Hematopoietic multipotent progenitor cell treated with erythropoietin and hydrocortisone succinate and interleukin-3 and kit ligand, for 15 days (in vitro differentiated cells): Measurements from ENCODE around the gene ABCA13.

Experiments
- DNase-seq: peaks from one replicate; pipeline ENCODE4 v3.0.0-alpha.2; 2015; ENCODE audit warnings: low spot score

The ABCA13 gene

DNA sequence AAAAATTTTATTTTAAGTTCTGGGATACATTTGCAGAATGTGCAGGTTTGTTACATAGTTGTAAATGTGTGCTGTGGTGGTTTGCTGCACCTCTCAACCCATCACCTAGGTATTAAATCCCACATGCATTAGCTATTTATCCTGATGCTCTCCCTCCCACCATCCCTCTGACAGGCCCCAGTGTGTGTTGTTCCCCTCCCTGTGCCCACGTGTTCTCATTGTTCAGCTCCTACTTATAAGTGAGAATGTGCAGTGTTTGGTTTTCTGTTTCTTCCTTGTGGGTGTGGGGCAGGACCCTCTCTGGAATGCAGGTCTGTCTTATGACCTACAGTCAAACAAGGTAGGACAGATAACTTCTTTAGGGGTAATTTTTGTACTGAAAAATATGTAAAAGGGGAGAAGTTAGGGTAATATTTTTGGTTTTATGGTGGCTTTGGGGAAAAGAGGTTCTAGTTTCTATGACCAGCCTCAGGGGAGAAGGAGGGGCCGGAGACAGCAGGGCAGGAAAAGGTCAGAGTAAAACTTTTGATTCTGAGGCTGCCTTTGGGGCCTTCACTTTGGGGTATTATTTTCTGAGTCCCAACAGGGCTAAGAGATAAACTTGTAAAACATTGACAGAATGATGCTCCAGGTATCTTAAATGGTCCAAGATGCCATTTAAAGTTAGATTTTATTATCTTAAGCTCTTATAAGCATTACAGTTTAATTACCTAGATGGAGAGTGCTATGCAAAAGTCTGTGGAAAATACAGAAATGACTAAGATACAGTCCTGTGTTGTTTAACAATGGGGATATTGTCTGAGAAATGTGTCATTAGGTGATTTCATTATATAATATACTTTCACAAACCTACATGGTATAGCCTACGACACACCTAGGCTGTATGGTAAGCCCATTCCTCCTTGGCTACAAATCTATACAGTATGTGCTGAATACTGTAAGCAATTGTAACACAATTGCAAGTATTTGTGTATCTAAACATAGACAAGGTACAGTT is 354.8 kb downstream of the ABCA13 start:
- no peak for DNase-seq

DNA sequence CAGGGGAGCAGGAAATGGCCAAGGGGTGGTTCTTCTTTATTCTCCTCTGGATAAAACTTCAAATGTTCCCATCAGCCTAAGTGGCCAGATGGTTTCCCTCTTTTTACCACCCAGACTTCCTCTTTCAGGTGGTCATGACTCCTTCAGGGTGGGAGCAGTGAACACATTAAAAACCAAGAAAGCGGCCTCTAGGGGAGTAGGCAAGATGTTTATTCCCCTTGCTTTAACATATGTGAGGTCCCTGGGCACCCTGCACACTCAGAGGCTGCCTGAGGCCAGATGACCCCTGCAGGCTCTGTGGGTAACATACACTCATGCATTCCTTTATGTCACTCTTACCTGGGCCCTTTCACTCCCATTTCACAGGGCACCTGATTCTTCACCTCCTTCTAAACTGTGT is 357.4 kb downstream of the ABCA13 start:
- no peak for DNase-seq

DNA sequence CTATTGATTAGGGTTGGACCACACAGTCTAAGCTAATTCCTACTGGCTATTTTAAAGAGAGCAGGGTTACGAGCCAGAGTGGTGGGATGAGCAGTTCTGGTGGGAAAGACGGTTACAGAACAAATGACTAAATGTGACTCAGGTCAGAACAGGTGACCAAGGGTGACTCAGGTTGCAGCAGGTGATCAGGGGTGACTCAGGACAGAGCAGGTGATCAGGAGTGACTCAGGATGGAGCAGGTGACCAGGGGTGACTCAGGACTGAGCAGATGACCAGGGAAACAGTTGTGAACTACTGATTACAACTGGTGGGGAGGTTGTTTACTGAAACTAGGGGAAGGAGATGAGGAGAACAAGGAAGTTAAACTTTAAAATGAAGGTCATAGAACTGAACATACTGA is 366.3 kb downstream of the ABCA13 start:
- no peak for DNase-seq

DNA sequence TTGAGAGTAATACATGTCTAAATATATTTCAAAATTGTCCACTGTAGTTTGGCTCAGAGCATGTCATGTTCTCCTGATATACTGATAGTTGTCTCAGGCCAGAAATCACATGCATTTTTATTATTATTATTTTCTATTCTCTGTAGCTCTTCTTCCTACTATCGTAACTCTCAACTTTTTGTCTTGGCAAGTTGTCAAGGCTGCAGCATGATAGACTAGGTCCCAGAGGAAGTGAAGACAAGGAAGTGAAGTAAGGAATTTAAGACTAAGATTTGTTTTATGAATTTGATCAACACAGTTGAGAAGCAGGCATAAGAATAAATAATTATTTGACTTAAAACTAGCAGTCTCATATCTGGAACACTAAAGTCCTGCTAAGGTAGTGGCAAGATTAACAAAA is 369.5 kb downstream of the ABCA13 start:
- DNase-seq = no peak

DNA sequence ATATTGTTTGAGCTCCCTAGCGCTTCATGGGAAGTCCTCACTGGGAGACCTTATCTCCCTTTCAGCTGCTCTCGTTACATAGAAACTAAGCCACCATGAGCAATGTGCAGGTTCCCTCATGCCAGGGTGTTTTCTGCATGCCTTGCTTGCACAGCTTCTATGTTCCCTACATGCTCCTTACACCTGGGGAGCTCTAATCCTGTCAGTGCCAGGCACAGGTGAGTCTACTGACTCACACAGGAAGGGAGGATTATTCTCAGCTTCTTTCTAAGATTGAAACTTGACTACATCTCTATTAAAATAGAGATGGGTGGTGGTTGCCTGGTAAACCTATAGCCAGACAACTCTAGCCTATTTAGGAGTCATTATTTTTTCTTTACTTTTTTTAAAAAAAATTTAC is 377.4 kb downstream of the ABCA13 start:
- DNase-seq = no peak

DNA sequence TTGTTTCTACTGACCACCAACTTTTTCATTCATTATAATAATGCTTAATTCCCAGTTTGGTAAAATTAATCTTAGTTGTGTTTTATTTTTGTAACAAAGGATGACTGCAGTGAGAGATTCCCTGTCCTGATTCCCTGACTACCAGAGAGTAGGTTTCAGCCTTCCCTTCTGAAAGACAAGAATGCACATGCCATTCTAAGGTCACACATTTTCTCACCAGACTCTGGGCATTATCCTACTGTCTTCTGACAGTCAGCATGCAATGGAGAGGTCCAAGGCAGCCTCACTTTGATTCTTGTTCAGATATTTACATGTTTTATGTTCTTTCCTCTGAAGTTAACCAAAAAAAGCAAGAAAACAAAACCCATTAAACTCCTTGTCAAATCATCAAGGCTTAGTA is 380.4 kb downstream of the ABCA13 start:
- no peak for DNase-seq

DNA sequence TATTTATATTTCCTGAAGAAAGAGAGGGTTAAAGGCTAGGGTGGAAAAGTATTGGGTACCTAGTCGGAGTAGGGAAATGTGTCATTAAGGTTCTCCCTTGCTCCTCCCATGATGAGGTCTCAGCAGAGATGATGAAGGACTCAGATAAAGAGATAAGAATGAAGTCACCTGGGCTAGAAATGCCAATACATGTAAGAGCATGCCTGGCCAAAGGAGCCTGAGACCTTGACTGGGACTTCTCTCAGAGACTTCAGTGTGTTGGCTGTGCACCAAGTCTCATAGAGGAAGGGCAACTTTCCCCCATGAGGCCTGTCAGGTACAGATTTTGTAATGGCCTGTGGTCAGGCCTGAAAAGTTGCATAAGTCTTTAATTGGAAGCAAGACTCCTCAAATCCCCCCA is 392.1 kb downstream of the ABCA13 start:
- no peak for DNase-seq

DNA sequence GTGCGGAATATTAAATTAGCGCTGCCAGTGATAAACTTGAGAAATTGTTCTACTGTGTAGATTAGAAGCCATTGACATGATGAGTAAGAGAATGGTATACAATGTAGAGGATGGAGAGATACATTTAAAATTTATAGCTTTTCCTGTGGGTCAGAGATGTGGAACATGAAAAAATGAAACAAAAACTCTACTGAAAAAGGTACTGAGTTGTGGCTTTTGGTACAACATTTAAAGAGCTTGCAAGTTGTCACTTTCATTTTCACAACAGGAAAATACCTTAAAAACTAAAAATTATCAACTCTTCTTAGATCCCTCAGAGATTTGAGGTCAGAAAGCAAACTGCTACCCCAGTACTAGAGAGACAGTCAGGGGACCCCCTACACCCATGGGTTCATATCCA is 404.3 kb downstream of the ABCA13 start:
- DNase-seq = no peak

DNA sequence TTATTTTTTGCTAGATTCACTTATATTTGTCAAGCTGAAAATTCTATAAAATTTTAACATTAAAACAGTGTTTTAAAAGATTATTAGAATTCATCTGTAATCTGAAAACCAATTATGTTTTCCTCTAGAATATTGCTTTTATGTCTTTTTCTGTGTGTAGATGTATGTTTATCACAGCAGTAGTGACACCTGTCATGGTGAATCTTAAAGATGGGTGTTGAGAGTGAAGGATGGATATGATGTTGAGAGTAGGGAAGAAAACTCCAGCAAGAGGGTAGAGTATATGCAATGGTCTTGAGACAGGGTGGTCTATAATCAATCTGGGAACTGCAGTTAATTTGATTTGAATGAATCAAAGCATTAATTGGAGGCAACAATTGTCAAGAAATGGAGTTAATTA is 416.2 kb downstream of the ABCA13 start:
- no peak for DNase-seq

DNA sequence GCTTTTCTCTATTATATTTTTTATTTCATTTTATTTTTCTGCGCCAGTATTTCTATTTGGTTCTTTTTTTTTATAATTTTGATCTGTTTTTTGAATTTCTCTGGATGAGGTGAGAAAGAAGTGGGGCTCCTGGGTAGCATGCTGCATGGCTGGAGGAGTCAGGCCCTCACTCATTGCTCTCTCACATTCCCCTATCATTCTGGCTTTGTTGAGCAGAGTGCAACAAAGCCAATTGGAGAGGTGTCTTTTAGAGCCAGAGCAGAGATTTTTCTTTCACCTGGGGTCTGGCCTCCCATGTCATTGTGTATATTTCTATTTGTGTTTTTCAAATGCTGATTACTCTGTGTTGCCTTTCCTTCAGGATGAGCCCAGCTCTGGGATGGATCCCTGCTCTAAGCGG is 423.1 kb downstream of the ABCA13 start:
- DNase-seq = no peak

DNA sequence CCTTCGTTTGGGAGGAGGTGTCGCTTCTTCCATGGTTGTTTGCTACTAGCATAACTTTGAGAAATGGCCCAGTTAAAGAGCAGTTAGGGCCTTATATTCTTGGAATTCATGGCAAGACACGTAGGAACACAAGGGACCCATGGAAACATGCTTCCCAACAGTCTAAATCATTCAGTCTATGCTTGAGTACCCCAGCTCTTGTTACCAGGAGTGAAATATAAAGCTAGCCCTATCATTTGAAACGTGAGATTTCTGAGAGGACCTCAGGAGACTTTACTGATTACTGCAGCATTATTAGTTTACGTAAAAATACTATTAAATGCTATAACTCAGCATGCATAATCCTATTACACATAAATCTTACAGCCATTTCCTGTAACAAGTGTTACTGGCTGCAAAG is 424.5 kb downstream of the ABCA13 start:
- no peak for DNase-seq

DNA sequence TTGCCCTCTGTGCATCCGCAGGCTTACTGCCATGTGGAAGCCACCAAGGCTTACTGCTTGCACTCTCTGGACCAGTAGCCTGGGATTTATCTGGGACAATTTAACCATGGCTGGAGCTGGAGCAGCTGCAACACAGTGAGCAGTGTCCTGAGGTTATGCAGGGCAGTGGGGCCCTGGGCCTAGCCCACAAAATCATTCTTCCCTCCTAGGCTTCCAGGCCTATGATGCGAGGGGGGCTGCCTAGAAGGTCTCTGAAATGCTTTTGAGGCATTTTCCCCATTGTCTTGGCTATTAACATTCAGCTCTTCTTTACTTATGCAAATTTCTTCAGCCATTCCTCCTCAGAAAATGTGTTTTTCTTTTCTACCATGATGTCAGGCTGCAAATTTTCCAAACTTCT is 439.4 kb downstream of the ABCA13 start:
- DNase-seq = no peak

DNA sequence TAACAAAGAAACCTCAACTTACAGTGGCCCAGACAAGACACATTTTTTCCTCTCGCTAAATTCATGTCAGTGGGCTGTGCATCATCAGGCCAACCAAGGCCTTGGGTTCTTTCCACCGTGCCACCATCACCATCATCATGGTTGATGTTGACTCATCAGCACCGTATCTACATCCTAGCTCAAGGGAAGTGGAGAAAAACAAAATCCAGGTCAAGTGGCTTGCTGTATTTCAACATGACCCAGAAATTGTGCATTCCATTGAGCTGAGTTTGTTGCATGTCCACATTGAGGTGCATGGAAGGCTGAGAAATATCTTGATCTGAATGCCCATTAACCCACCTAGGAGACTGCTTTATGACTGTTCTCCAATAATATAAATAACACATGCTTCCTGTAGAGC is 440.7 kb downstream of the ABCA13 start:
- DNase-seq = no peak

DNA sequence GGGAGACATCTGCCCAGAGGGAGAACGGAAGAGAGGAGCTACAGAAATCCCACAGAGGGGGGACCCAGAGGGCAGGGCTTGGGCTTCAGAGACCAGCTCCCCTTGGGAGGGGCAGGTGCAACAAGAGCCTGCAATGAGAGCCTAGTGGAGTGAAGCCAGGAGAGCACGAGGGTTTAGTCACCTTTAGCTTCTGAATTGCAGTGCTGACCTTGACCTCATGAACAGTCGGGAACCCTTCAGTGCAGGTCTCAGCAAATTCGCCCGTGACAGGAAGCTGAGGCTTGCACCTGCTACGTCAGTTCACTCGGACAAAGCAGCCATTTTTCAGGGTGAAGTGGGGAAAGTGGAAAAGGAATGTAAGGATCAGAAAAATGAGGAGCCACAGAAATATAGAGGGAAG is 446.2 kb downstream of the ABCA13 start:
- no peak for DNase-seq

DNA sequence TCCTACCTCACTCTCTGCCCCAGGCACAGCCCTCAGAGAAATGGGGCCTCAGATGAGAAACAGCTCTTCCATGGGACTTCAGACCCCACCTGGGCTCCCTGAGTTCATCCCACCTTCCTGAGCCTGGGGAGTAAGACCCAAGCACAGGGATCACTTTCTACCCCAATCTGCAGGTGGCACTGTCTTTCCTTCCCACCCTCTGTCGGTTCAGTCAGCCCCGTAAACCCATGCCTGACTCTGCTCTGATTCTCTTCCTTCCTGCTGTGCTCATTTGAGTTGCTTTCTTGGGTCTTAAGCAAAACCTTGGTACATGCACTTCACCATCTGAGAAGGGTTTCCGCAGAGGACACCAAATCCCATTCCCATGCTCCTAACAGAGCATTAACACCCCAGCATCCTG is 446.7 kb downstream of the ABCA13 start:
- no peak for DNase-seq

DNA sequence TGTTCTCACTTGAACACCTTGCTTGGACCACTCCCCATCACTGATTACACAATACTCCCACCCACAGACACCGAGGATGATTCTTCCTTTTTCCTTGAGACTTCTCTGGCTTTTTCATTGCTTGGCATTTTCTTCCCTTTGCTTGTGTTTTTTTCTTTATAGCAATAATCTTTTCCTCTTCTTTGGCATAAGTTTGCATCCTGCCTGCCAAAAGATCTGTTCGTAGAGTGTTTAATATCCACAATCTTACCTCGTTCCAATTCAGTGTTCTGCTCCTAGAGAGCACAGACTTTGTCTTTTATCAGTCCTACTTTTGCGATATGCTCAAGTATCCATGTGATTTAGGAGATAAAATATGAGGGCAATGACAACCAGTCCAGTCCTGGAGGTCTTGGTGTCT is 449.8 kb downstream of the ABCA13 start:
- DNase-seq = no peak

DNA sequence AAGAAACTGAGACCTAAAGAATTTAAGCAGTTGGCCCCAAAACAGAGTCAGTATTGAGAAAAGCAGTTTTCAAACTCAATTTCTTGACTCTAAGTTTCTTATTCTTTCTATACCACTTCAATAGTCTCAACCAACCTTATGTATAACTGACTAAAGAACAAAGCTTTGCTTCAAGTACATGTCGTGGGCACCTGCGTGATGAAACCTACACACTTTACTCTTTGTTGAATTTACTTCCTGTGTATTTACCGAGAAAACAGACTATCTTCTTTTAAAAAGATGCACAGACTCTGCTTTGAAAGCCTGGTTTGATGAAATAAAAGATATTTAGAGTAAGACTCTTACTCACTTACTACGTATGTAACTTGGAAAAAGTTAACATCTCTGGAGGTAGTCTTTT is 455.9 kb downstream of the ABCA13 start:
- no peak for DNase-seq

DNA sequence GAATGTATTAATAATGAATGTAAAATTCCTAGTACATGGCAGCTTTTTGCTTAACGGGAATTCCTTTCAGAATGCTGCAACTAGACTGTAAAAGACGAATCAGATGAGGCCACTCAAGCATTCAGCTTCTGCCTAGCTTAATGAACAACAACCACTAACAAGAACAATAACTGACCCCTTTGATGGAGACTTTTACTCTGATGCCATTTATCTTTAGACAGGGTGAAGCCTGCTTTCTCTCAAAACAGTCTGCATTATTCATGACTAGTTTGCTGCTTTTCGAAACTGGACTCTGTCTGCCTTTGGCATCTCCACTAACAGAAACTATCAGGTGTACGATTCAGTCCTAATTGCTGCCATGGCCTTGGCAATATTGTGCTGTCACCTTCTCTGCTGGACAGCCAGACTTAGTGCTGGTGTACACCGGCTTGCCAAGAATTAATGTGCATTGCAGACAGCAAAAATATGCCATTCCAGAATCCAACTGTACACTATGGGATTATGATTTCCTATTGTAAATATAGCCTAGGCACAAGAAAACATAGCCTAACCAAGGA is 457.6 kb downstream of the ABCA13 start:
- no peak for DNase-seq

DNA sequence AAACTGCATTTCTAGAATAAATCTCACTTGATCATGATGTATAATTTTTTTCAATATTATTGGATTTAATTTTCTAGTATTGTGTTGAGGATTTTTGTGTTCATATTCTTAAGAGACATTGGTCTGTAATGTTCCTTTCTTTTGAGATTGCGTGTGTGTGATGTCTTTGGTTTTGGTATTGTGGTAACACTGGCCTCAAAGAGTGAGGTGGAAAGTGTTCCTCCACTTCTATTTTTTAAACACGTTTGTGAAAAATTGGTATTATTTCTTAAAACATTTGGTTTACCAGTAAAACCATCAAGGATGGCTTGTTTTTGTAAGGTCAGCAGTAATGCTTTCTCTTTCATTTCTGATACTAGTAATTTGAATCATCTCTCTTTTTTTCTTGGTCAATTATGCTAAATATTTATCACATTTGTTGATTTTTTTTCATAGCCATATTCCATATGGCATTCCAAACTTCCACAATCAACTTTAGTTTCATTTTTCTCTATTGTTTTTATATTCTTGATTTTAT is 462.9 kb downstream of the ABCA13 start:
- DNase-seq = no peak

DNA sequence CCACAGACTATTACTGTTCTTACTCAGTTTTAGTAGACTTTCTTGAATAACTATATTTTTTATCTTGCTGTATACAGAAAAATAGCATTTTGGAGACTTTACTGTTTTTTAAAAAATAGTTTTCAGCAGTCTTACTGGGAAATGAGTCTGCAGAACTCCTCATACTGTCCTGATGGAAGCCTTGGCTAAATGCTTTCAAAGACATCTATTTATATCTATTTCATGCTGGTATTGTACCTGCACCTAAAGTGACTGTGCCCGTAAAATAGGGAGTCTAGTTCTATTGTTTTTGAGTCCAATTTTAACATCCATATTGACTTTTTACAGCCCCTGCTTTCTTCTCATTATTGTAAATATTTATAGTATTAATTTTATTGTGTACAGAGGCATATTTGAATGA is 464.5 kb downstream of the ABCA13 start:
- DNase-seq = no peak

DNA sequence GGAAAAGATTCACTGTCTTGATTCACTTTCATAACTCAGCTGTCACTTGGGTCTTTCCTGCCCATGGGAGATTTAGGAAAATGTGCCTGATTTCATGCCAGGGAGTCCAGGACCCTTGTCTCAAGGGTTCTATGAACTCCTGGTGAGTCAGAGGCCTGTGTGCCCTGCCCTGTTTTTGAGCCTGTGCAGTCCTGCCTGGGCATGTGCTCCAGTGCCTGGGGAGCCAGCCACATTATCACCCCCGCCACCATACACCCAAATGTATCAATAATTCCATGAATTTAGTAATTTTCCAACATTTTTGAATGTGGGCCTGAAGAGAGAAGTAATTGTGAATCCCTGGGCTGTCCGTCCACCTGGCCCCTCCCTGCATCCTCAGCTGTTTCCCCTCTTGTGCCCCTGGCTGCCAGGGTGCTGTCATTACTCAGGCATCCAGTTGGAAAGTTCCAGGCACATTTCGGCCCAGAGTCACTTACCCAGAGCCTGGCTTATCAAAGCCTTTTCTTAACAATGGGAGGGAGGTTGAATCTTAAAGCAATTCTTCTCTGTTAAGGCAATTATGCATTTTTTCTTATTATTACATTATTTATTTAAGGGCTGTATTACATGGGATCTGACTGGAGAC is 465.2 kb downstream of the ABCA13 start:
- no peak for DNase-seq

DNA sequence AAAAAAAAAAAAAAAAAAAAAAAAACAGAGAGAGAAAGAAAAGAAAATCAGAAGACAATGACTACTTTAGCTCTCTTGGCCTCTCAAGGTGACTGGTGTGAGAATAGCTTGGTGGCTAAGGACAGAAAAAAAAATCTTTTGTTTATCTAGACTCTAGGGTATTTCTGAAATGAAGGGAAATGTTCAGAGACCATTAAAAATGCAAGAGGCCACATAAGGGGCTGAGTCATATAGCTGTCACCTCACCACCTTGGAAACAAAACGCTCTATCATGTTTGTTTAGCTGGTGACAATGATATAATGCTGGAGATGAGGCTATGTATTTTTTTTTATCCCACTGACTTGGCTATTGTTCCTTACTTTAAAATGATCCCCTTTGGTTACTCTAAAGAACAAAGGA is 466.1 kb downstream of the ABCA13 start:
- no peak for DNase-seq

DNA sequence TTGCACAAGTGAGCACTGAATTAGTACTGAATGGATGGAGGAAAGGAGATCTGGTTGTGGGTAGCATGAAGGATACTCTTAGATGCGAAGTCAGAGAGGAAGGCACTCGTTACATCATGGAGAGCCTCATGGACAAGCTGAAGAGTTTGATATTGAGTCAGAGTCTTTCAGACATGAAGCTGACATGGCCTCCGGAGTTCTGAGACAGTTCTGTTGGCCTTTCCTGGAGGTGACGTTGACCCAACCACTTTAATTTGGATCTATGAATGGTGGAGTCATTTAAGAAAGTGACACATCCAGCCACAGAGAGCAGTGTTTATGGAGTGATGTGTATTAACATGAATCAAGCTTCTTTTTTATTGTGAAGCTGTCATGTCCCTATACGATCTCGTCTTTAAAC is 466.8 kb downstream of the ABCA13 start:
- no peak for DNase-seq
